Aorta (tissue), 5 donors: ENCODE data around the gene SLC50A1. TPM values are rescaled to one million over a fixed set of nuclear protein-coding genes. Genes with fewer than 3 reads are reported as not detected.

Experiments used
- ATAC-seq: fragments of 200-7000 bp; cut with Tn5 transposase; one replicate; pipeline ENCODE4 v1.9.1; 2022; ENCODE audit warnings: moderate library complexity; ENCODE audit not compliant: low FRiP score
- DNase-seq, 2 donors: peaks; one replicate each; pipeline ENCODE4 v3.0.0-alpha.2; 2020
- H3K27ac ChIP-seq, 2 donors: one replicate each; pipeline ENCODE4 v1.5.1; 2013; ENCODE audit warnings: low read length in 2 of 2, mild to moderate bottlenecking in 2 of 2, moderate library complexity in 2 of 2, control low read depth in 1 of 2, inconsistent platforms in 1 of 2, low read depth in 1 of 2
- H3K27me3 ChIP-seq, 2 donors: one replicate each; pipeline ENCODE4 v1.6.1; 2013; ENCODE audit warnings: control low read depth in 1 of 2, low read length in 1 of 2, mild to moderate bottlenecking in 1 of 2, moderate library complexity in 1 of 2; ENCODE audit not compliant: insufficient read depth in 2 of 2, control insufficient read depth in 1 of 2
- H3K36me3 ChIP-seq, 2 donors: one replicate each; pipeline ENCODE4 v1.6.1; 2013; ENCODE audit warnings: control low read depth in 1 of 2, low read length in 1 of 2, mild to moderate bottlenecking in 1 of 2; ENCODE audit not compliant: insufficient read depth in 2 of 2, control insufficient read depth in 1 of 2
- H3K4me1 ChIP-seq, 2 donors: one replicate each; pipeline ENCODE4 v1.6.1; 2013; ENCODE audit warnings: low read length in 2 of 2, control low read depth in 1 of 2, mild to moderate bottlenecking in 1 of 2, moderate library complexity in 1 of 2; ENCODE audit not compliant: insufficient read depth in 2 of 2, control insufficient read depth in 1 of 2
- H3K4me3 ChIP-seq, 2 donors: one replicate each; pipeline ENCODE4 v1.5.1; 2013; ENCODE audit warnings: low read length in 2 of 2, control low read depth in 1 of 2, mild to moderate bottlenecking in 1 of 2
- H3K9me3 ChIP-seq: one replicate; pipeline ENCODE4 v1.6.1; 2013; ENCODE audit warnings: mild to moderate bottlenecking, low read length; ENCODE audit not compliant: control insufficient read depth
- WGBS, 2 donors: extraction: QIAGEN DNeasy Blood & Tissue Kit; methylation state at CpG; one replicate each; pipeline ENCODE4 v1.1.7; 2013; 5-methylcytosine and 5-hydroxymethylcytosine counted together
- intact Hi-C, 2 donors: fragments of 100-400 bp; cut with DNase I; formaldehyde crosslinking; loops; one replicate each; pipeline versions ENCODE4 v1.14.2 to v1.15.0; 2022
- polyA plus RNA-seq, 2 donors: library from polyadenylated mRNA; stranded (reverse); fragments of 200-250 nt; gene quantifications; one replicate each; pipeline ENCODE4 v1.2.3, GENCODE V29; 2013
- total RNA-seq, 2 donors: library from RNA; stranded (reverse); fragmentation: NEBNext Ultra II Directional; extraction: Animal tissue kit (Norgen Biotek cat#: 25700); gene quantifications; one replicate each; pipeline ENCODE4 v1.2.1, GENCODE V29; 2021
- donor health status: healthy with polysubstance abuse.
- donor health status: Bipolar disorder and iron deficiency.
- donor health status: DM: no; HTN: no; CAD: no.
- donor health status: DM: no; HTN: no; CAD: no.
- donor health status: DM: yes; HTN: yes; CAD: no.

Gene SLC50A1
- total and polyA plus RNA-seq, 4 donors = 19.8 to 28.2 (median 24.7) TPM

- no peak for DNase-seq
- ATAC-seq = no peak
- WGBS, 2 donors = 22 to 31% methylated on average over 11 to 14 of the region's 14 CpGs
- Histone ChIP-seq H3K4me1 (no peaks in the 10 kb centered on the region), H3K27me3 (no peaks in the 10 kb centered on the region), H3K9me3 (no peaks in the 10 kb centered on the region), H3K27ac (no peak overlapping the region), H3K36me3 (no peaks in the 10 kb centered on the region), H3K4me3 (no peak overlapping the region)
- intact Hi-C loops = loop anchor here (5.0 kb wide), 1 partner anchor 37 kb away; no protein-coding TSS in a partner anchor
These were observed 6.7 kb upstream of the SLC50A1 start for GRCh38 chr1:155128755-155129473.

GRCh38 chr1:155130272-155131006 is 5.2 kb upstream of the SLC50A1 start:
- DNase-seq = no peak
- H3K4me1 ChIP-seq = no peaks in the 10 kb centered on the region
- no peak for ATAC-seq
- no peak overlapping the region for H3K27ac ChIP-seq
- H3K4me3 ChIP-seq = no peak overlapping the region
- H3K9me3 ChIP-seq = no peaks in the 10 kb centered on the region
- 53 to 54% methylated on average over 6 of the region's 6 CpGs for WGBS, 2 donors
- H3K27me3 ChIP-seq = no peaks in the 10 kb centered on the region
- intact Hi-C loops = no loop called here
- H3K36me3 ChIP-seq = no peaks in the 10 kb centered on the region

DNA sequence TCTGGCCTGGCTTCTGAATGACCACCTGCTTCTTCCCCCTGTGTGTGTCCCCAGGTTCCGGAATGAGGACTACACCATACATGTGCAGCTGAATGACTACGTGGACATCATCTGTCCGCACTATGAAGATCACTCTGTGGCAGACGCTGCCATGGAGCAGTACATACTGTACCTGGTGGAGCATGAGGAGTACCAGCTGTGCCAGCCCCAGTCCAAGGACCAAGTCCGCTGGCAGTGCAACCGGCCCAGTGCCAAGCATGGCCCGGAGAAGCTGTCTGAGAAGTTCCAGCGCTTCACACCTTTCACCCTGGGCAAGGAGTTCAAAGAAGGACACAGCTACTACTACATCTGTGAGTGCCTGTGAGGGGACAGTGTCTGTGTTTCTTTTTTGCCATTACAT is 4.4 kb upstream of the SLC50A1 start:
- 89 to 91% methylated on average over 8 of the region's 8 CpGs for WGBS, 2 donors
- intact Hi-C loops = no loop called here
- no peaks in the 10 kb centered on the region for H3K4me1 ChIP-seq
- DNase-seq = no peak
- no peak overlapping the region for H3K27ac ChIP-seq
- H3K9me3 ChIP-seq = no peaks in the 10 kb centered on the region
- H3K36me3 ChIP-seq = no peaks in the 10 kb centered on the region
- ATAC-seq = no peak
- no peaks in the 10 kb centered on the region for H3K27me3 ChIP-seq
- H3K4me3 ChIP-seq = no peak overlapping the region

DNA sequence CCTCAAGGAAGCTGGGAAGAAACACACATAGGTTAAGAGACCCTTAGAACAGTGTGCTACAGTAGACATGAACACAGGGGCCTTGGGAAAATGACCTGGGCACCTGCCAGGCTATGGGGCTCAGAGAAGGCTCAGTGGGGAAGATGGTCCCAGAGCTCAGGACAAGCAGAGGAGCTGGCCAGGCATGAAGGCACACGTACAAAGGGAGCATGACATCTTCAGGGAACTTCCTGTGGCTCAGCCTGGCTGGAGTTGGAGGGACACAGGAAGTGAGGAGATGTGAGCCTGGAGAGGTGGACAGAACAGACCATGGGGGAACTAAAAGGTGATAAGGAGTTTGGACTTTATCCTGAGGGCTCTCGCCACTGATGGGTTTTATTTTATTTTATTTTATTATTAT is 3.8 kb upstream of the SLC50A1 start:
- ATAC-seq (no peak), DNase-seq (no peak)
- Histone ChIP-seq H3K4me3 (no peak overlapping the region), H3K36me3 (no peaks in the 10 kb centered on the region), H3K27ac (no peak overlapping the region), H3K27me3 (no peaks in the 10 kb centered on the region), H3K9me3 (no peaks in the 10 kb centered on the region), H3K4me1 (no peaks in the 10 kb centered on the region)
- WGBS, 2 donors = 66 to 70% methylated on average over 2 of the region's 2 CpGs
- intact Hi-C loops = no loop called here

- ATAC-seq = no peak
- no peaks in the 10 kb centered on the region for H3K36me3 ChIP-seq
- no peak overlapping the region for H3K27ac ChIP-seq
These were observed 1.8 kb upstream of the SLC50A1 start for GRCh38 chr1:155133799-155134281.

DNA sequence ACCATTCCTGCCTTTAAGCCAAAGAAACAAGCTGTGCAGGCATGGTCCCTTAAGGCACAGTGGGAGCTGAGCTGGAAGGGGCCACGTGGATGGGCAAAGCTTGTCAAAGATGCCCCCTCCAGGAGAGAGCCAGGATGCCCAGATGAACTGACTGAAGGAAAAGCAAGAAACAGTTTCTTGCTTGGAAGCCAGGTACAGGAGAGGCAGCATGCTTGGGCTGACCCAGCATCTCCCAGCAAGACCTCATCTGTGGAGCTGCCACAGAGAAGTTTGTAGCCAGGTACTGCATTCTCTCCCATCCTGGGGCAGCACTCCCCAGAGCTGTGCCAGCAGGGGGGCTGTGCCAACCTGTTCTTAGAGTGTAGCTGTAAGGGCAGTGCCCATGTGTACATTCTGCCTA is 1.3 kb upstream of the SLC50A1 start:
- no peaks in the 10 kb centered on the region for H3K27me3 ChIP-seq
- WGBS, 2 donors = 51 to 57% methylated on average over 1 of the region's 1 CpG
- H3K27ac ChIP-seq = peak overlapping the region in 1 of 2 donors; percentile 13
- ATAC-seq (no peak), DNase-seq (no peak)
- no peaks in the 10 kb centered on the region for H3K9me3 ChIP-seq
- H3K4me1 ChIP-seq = no peaks in the 10 kb centered on the region
- H3K4me3 ChIP-seq = no peak overlapping the region
- no peaks in the 10 kb centered on the region for H3K36me3 ChIP-seq
- intact Hi-C loops = no loop called here

More at GRCh38 chr1:155133799-155134281, 1.8 kb upstream of the SLC50A1 start:
- Histone ChIP-seq H3K9me3 (no peaks in the 10 kb centered on the region), H3K27me3 (no peaks in the 10 kb centered on the region), H3K4me1 (no peaks in the 10 kb centered on the region), H3K4me3 (no peak overlapping the region)
- intact Hi-C loops = no loop called here
- 78 to 82% methylated on average over 7 of the region's 7 CpGs for WGBS, 2 donors
- no peak for DNase-seq

DNA sequence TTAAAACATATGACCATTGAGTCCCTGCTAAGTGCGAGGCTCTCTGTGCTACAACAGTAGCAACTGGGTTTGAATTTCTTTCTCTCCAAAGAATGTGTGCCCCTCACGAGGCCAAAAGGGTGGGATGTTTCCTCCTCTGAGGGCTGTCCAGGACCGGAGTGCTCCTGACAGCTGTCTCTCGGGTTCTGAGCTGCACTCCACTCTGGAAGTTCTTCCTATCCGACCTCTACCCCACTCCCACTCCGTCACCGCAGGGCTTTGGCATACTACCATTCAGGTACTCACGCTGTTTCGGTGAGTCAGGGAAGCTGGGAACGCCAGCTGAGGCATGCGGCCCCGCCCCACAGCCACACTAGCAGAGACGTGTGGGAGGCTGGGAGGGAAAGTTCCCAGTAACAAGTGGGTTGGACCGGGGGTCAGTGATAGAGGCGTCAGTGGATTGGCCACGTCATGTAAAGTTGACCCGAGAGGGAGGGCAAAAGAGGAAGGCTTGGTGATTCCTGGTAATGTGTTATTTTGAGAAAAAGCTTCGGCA is 705 bp upstream of the SLC50A1 start:
- H3K9me3 ChIP-seq = no peaks in the 10 kb centered on the region
- H3K4me1 ChIP-seq = no peaks in the 10 kb centered on the region
- intact Hi-C loops = no loop called here
- peak overlapping the region in 1 of 2 donors; percentile 87 for H3K27ac ChIP-seq
- H3K36me3 ChIP-seq = no peaks in the 10 kb centered on the region
- peak; percentile 96 to 97 for DNase-seq
- H3K4me3 ChIP-seq = peak overlapping the region; percentile 46 to 51
- H3K27me3 ChIP-seq = no peaks in the 10 kb centered on the region
- ATAC-seq = peak; percentile 87
- WGBS, 2 donors = 0 to 2% methylated on average over 18 of the region's 18 CpGs

DNA sequence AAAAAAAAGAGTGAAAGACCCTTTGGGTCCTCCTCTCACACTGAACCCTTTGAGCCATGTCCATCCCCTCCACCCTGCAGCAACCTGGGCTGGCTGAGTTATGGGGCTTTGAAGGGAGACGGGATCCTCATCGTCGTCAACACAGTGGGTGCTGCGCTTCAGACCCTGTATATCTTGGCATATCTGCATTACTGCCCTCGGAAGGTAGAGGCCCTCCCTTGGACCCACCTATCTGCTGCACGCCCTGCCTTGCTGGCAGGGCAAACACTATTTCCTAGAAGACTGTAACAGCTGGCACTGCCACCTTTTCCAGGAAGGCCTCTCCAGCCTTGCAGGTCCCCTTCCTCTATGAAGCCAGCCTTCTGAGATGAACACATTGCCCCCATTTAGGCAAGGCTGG is 1.1 kb downstream of the SLC50A1 start:
- no peaks in the 10 kb centered on the region for H3K4me1 ChIP-seq
- 29 to 31% methylated on average over 6 of the region's 6 CpGs for WGBS, 2 donors
- intact Hi-C loops = no loop called here
- H3K27me3 ChIP-seq = no peaks in the 10 kb centered on the region
- H3K36me3 ChIP-seq = no peaks in the 10 kb centered on the region
- H3K9me3 ChIP-seq = no peaks in the 10 kb centered on the region
- DNase-seq = no peak
- no peak overlapping the region for H3K4me3 ChIP-seq
- no peak for ATAC-seq
- H3K27ac ChIP-seq = peak overlapping the region in 1 of 2 donors; percentile 32
